Cardiac muscle cell (in vitro differentiated cells and primary cell): ENCODE measurements around the gene TEFM. TPM values are rescaled to one million over a fixed set of nuclear protein-coding genes. Genes with fewer than 3 reads are reported as not detected.
"Not testable (repeated sequence)": the region's sequence is repeated elsewhere in the genome, so short reads cannot be mapped to it uniquely, and the experiment has no call there.

Source experiments
- DNase-seq, 2 donors: peaks; one replicate each; pipeline versions ENCODE4 v3.0.0 to v3.0.0-alpha.2; 2010 to 2017; ENCODE audit warnings: low read depth in 1 of 2, low spot score in 1 of 2
- H3K27ac ChIP-seq: fragments of 200-600 bp; sonication (generic); 2 replicates; pipeline ENCODE4 v1.5.1; 2016
- H3K27me3 ChIP-seq: fragments of 200-600 bp; sonication (generic); 2 replicates; pipeline ENCODE4 v1.6.0; 2016; ENCODE audit warnings: control low read depth
- H3K36me3 ChIP-seq: fragments of 200-600 bp; sonication (generic); 2 replicates; pipeline ENCODE4 v1.5.1; 2016; ENCODE audit warnings: control low read depth
- H3K4me1 ChIP-seq: fragments of 200-600 bp; sonication (generic); 2 replicates; pipeline ENCODE4 v1.8.1; 2017; ENCODE audit warnings: low read depth, mild to moderate bottlenecking, mixed run types
- H3K4me3 ChIP-seq: fragments of 200-600 bp; sonication (generic); 2 replicates; pipeline ENCODE4 v1.5.1; 2016; ENCODE audit warnings: mild to moderate bottlenecking
- H3K9me3 ChIP-seq: fragments of 200-600 bp; sonication (generic); 2 replicates; pipeline ENCODE4 v1.5.1; 2017; ENCODE audit warnings: low read depth, mild to moderate bottlenecking, control low read depth
- CTCF ChIP-seq: IDR thresholded peaks from 2 replicates; pipeline ENCODE4 v1.5.1; 2012; ENCODE audit warnings: low read depth, mild to moderate bottlenecking, low read length
- polyA plus RNA-seq: library from polyadenylated mRNA; unstranded; fragments of >200 nt; fragmentation: Nextera tagmentation; extraction: Ambion mirVana; gene quantifications from 2 replicates; pipeline ENCODE4 v1.2.1, GENCODE V29; 2016
- total RNA-seq: library from RNA; depleted of rRNA; stranded (reverse); fragments of >200 nt; gene quantifications from 2 replicates; pipeline ENCODE4 v1.2.3, GENCODE V29; 2016

Gene TEFM
- total and polyA plus RNA-seq, 2 experiments from 2014 or later, result 18.1 to 22.4 TPM

- DNase-seq, result no peak
- no peak for TF ChIP-seq CTCF
- H3K27me3 ChIP-seq, result peaks cover 26% of the 10 kb centered on the region
Observed at GRCh38 chr17:30915833-30916611, 10.0 kb upstream of the TEFM start.

GRCh38 chr17:30913955-30914354 is 7.9 kb upstream of the TEFM start:
- no peak for DNase-seq
- Histone ChIP-seq H3K9me3 (no peaks in the 10 kb centered on the region), H3K4me3 (no peak overlapping the region), H3K27me3 (peaks cover 20% of the 10 kb centered on the region), H3K4me1 (no peaks in the 10 kb centered on the region), H3K36me3 (no peaks in the 10 kb centered on the region), H3K27ac (no peak overlapping the region)
- TF ChIP-seq CTCF, result no peak

More at GRCh38 chr17:30915833-30916611, 10.0 kb upstream of the TEFM start:
- Histone ChIP-seq H3K4me1 (no peaks in the 10 kb centered on the region), H3K4me3 (no peak overlapping the region), H3K27ac (no peak overlapping the region), H3K9me3 (no peaks in the 10 kb centered on the region), H3K36me3 (no peaks in the 10 kb centered on the region)

- H3K9me3 ChIP-seq, DNase-seq, H3K36me3 ChIP-seq, H3K4me1 ChIP-seq, H3K27ac ChIP-seq, H3K27me3 ChIP-seq, H3K4me3 ChIP-seq: not testable (repeated sequence)
Observed at GRCh38 chr17:30910151-30910550, 4.1 kb upstream of the TEFM start.

- no peak for TF ChIP-seq CTCF
- Histone ChIP-seq H3K9me3 (no peaks in the 10 kb centered on the region), H3K27ac (no peak overlapping the region), H3K27me3 (no peaks in the 10 kb centered on the region), H3K4me3 (no peak overlapping the region), H3K4me1 (no peaks in the 10 kb centered on the region), H3K36me3 (no peaks in the 10 kb centered on the region)
- no peak for DNase-seq
Observed at GRCh38 chr17:30908717-30909420, 2.8 kb upstream of the TEFM start.

GRCh38 chr17:30905742-30906100 is 317 bp downstream of the TEFM start:
- no peaks in the 10 kb centered on the region for H3K9me3 ChIP-seq
- no peaks in the 10 kb centered on the region for H3K27me3 ChIP-seq
- peak; percentile 10 to 21 for DNase-seq
- no peak for TF ChIP-seq CTCF
- H3K4me3 ChIP-seq, result peak overlapping the region; percentile 73
- peaks cover 4% of the 10 kb centered on the region for H3K36me3 ChIP-seq
- H3K27ac ChIP-seq, result peak overlapping the region; percentile 86
- no peaks in the 10 kb centered on the region for H3K4me1 ChIP-seq

- peaks cover 16% of the 10 kb centered on the region for H3K36me3 ChIP-seq
- no peaks in the 10 kb centered on the region for H3K4me1 ChIP-seq
- H3K27ac ChIP-seq, result no peak overlapping the region
- no peaks in the 10 kb centered on the region for H3K27me3 ChIP-seq
- no peaks in the 10 kb centered on the region for H3K9me3 ChIP-seq
- no peak overlapping the region for H3K4me3 ChIP-seq
- TF ChIP-seq CTCF, result no peak
- no peak for DNase-seq
Observed at GRCh38 chr17:30897311-30897710, 8.7 kb downstream of the TEFM start.
